ENCODE measurements around the gene ATP6V0E1. TPM values are rescaled to one million over a fixed set of nuclear protein-coding genes. Genes with fewer than 3 reads are reported as not detected.

ATP6V0E1 gene
- total RNA-seq, 3 donors from 2014 or later = 173 to 219 (median 185) TPM

GRCh38 chr5:173001229-173001841 is 17.8 kb downstream of the ATP6V0E1 start:
- Histone ChIP-seq H3K4me3 (no peak overlapping the region), H3K9me3 (no peaks in the 10 kb centered on the region), H3K36me3 (no peaks in the 10 kb centered on the region), H3K27me3 (no peaks in the 10 kb centered on the region), H3K27ac (no peak overlapping the region), H3K4me1 (no peaks in the 10 kb centered on the region)
- DNase-seq (ENCODE audit: low spot score in 2 of 2) = no peak
- no peak for TF ChIP-seq POLR2A (IDR thresholded peaks at IDR 0.05)
- TF ChIP-seq POLR2AphosphoS5 (IDR thresholded peaks at IDR 0.05) = no peak
- no peak for TF ChIP-seq CTCF (IDR thresholded peaks at IDR 0.05)
- intact Hi-C loops (cut with DNase I; ENCODE audit: low total_unique reads) = no loop called here

- Histone ChIP-seq H3K27ac (no peak overlapping the region), H3K36me3 (no peaks in the 10 kb centered on the region), H3K9me3 (no peaks in the 10 kb centered on the region), H3K4me1 (peaks cover 0 to 4% of the 10 kb centered on the region in 2 donors), H3K27me3 (no peaks in the 10 kb centered on the region), H3K4me3 (no peak overlapping the region)
- no peak for DNase-seq (ENCODE audit: low spot score in 2 of 2)
- TF ChIP-seq CTCF (IDR thresholded peaks at IDR 0.05) = no peak
- TF ChIP-seq POLR2A (IDR thresholded peaks at IDR 0.05) = no peak
- no peak for TF ChIP-seq POLR2AphosphoS5 (IDR thresholded peaks at IDR 0.05)
- intact Hi-C loops (cut with DNase I; ENCODE audit: low total_unique reads) = no loop called here
These were observed 19.8 kb downstream of the ATP6V0E1 start for GRCh38 chr5:173003360-173003759.

DNA sequence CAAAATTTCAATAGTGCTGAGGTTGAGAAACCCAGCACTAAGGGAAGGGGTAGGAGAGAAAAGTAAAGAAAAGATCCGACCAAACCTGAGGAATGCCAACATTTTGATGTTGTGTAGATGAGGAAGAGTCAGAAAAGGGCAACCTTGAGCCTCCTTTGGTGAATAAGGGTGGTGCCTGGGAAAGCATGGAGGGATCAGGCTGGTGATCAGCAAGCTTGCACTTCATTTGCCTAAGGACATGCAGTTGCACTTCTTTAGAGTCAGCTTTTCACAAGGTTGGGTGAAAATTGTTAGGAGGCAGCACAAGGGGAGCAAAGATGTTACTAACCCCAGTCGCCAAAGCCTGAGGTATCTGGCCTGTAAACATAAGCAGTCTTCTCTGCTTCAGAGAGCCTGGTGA is 20.4 kb downstream of the ATP6V0E1 start:
- TF ChIP-seq POLR2A (IDR thresholded peaks at IDR 0.05) = no peak
- TF ChIP-seq POLR2AphosphoS5 (IDR thresholded peaks at IDR 0.05) = no peak
- no peak for TF ChIP-seq CTCF (IDR thresholded peaks at IDR 0.05)
- intact Hi-C loops (cut with DNase I; ENCODE audit: low total_unique reads) = no loop called here
- no peaks in the 10 kb centered on the region for H3K36me3 ChIP-seq
- peaks cover 0 to 4% of the 10 kb centered on the region in 2 donors for H3K4me1 ChIP-seq
- DNase-seq (ENCODE audit: low spot score in 2 of 2) = no peak
- no peak overlapping the region for H3K4me3 ChIP-seq
- H3K9me3 ChIP-seq = no peaks in the 10 kb centered on the region
- H3K27ac ChIP-seq = no peak overlapping the region
- no peaks in the 10 kb centered on the region for H3K27me3 ChIP-seq

DNA sequence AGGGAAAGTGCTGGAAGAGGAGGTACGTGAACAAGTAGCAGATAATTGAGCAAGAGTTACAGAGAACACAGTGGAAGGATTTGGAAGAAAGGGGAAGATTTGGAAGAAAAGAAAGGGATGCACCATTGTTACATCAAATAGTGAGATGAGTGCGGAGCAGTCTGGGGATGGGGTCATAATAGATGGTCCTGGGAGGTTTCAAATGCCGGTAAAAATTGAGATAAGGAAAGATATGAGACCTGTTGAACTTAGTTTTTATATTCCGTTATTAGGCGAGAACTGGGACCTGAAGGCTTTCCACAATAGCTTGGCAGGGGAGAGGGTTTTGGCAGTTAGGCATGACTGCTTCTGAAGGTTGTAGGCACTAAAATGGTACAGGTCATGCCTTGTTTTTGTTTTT is 20.9 kb downstream of the ATP6V0E1 start:
- no peak for TF ChIP-seq CTCF (IDR thresholded peaks at IDR 0.05)
- TF ChIP-seq POLR2A (IDR thresholded peaks at IDR 0.05) = no peak
- no peak for TF ChIP-seq POLR2AphosphoS5 (IDR thresholded peaks at IDR 0.05)
- H3K9me3 ChIP-seq = no peaks in the 10 kb centered on the region
- DNase-seq (ENCODE audit: low spot score in 2 of 2) = no peak
- no peak overlapping the region for H3K4me3 ChIP-seq
- intact Hi-C loops (cut with DNase I; ENCODE audit: low total_unique reads) = no loop called here
- no peaks in the 10 kb centered on the region for H3K27me3 ChIP-seq
- no peaks in the 10 kb centered on the region for H3K36me3 ChIP-seq
- peaks cover 0 to 4% of the 10 kb centered on the region in 2 donors for H3K4me1 ChIP-seq
- H3K27ac ChIP-seq = no peak overlapping the region

GRCh38 chr5:173010021-173010420 is 26.4 kb downstream of the ATP6V0E1 start:
- H3K27ac ChIP-seq = peak overlapping the region; percentile 2 to 75
- intact Hi-C loops (cut with DNase I; ENCODE audit: low total_unique reads) = no loop called here
- H3K36me3 ChIP-seq = no peaks in the 10 kb centered on the region
- no peaks in the 10 kb centered on the region for H3K27me3 ChIP-seq
- H3K4me3 ChIP-seq = no peak overlapping the region
- peaks cover 0 to 4% of the 10 kb centered on the region in 2 donors for H3K4me1 ChIP-seq
- H3K9me3 ChIP-seq = no peaks in the 10 kb centered on the region
- TF ChIP-seq POLR2A (IDR thresholded peaks at IDR 0.05) (no peak), POLR2AphosphoS5 (IDR thresholded peaks at IDR 0.05) (no peak), CTCF (IDR thresholded peaks at IDR 0.05) (no peak)
- no peak for DNase-seq (ENCODE audit: low spot score in 2 of 2)

Data from breast epithelium (tissue), 4 donors.